VCaP (cell line): ENCODE measurements around the gene WWOX.

Experiments
- H3K27ac ChIP-seq: fragments of 450-650 bp; 2 replicates; pipeline ENCODE4 v1.5.1; 2017
- TF ChIP-seq, protein P1 (sequence below): fragments of 450-650 bp; conservative IDR thresholded peaks from 2 replicates; pipeline ENCODE4 v1.5.1; 2017; ENCODE audit warnings: mild to moderate bottlenecking, moderate library complexity

The WWOX gene

GRCh38 chr16:78822509-78822908, 723.1 kb downstream of the WWOX start:
- TF ChIP-seq, protein P1, sequence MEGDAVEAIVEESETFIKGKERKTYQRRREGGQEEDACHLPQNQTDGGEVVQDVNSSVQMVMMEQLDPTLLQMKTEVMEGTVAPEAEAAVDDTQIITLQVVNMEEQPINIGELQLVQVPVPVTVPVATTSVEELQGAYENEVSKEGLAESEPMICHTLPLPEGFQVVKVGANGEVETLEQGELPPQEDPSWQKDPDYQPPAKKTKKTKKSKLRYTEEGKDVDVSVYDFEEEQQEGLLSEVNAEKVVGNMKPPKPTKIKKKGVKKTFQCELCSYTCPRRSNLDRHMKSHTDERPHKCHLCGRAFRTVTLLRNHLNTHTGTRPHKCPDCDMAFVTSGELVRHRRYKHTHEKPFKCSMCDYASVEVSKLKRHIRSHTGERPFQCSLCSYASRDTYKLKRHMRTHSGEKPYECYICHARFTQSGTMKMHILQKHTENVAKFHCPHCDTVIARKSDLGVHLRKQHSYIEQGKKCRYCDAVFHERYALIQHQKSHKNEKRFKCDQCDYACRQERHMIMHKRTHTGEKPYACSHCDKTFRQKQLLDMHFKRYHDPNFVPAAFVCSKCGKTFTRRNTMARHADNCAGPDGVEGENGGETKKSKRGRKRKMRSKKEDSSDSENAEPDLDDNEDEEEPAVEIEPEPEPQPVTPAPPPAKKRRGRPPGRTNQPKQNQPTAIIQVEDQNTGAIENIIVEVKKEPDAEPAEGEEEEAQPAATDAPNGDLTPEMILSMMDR: no peak
- no peak overlapping the region for H3K27ac ChIP-seq

DNA sequence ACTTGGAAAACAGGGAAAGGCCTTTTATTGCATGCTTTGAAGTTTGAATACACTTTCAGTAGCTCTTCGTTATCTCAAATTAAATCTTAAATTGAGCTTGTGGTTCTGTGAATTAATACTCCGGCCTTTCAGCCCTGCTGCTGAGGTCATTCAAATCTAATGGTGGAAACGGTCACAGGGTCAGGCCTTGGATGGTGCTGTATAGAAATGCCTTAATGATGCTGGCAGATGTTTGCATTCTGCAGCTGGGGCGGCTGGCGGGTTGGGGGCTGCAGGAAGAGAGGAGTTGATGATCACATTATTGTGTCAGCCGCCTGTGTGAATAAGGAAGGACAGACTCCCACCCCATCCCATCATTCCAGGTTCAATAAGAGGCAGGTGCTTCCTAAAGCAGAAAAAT, 723.6 kb downstream of the WWOX start:
- no peak overlapping the region for H3K27ac ChIP-seq
- TF ChIP-seq, protein P1: no peak

DNA sequence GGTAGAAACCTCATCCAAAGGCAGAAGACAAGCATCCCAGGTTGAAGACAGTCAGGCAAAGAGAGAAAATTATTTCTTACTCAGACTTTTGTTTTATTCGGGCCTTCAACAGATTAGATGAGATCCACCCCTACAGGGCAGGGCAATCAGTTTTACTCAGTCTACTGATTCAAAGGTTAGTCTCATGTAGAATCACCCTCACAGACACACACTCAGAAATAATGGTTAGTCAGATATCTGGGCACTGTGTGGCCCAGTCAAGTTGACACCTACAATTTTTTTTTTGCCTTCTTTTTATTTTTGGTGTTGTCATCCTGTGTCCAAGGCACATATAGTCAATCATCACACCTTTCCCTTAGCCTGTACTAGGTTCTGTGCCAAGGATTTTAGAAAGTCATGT, 729.8 kb downstream of the WWOX start:
- no peak overlapping the region for H3K27ac ChIP-seq
- TF ChIP-seq, protein P1: no peak

- TF ChIP-seq, protein P1: no peak
- H3K27ac ChIP-seq: no peak overlapping the region
These were observed 731.1 kb downstream of the WWOX start for GRCh38 chr16:78830599-78830998.

- TF ChIP-seq, protein P1: no peak
These were observed 732.6 kb downstream of the WWOX start for GRCh38 chr16:78832100-78832499.

DNA sequence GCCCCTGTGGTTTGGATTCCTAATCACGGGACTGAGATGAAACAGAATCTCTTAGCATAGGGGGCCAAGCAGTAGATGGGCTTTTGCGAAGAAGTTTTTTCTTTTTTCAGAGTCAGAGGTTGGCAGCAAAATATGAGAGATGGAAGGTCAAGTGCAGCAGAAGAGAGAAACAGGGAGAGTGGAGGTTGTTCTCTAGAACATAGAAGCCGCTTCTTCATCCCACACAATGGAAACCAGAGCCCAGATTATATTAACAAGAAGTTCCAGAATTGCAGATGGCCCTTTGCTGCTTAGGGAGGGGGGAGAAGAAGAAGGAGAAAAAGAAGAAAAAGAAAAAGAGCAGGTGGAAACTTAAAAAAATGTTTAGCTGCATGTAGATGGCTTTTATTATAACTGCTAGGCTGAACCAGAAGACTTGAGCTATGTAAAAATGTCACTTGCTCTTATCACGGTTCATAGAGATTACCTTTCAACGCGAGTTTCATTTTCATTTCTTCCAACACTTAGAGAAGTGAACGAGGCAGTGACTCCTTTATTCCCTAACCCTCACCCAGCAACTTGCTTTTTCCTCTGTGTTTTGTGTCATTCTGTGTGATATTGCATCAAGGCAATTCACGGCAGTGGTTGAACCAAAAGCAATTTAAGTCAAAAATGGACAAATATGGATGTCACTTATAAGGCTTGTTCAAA, 737.5 kb downstream of the WWOX start:
- H3K27ac ChIP-seq: no peak overlapping the region
- TF ChIP-seq, protein P1: no peak

More at GRCh38 chr16:78832100-78832499, 732.6 kb downstream of the WWOX start:
- no peak overlapping the region for H3K27ac ChIP-seq

DNA sequence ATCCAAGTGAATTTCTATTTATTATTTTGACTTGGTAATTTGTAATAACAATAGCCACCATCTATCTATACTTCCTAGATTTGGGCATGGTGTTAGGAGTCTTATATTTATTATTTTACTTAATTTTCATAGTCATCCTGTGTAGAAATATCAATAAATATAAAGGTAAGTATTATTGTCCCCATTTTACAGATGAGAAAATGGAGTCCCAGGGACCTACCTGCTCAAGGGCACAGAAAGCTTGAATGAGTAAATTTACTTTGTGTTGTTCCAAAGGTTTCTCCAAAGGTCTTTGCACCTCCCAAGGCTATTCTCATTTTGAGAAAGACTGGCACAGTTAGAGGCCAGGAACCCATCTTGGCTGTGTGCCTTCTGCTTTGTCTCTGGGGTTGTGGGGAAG, 738.3 kb downstream of the WWOX start:
- no peak overlapping the region for H3K27ac ChIP-seq
- TF ChIP-seq, protein P1: no peak
